ENCODE data around the gene DNTT.

DNTT gene

GRCh38 chr10:96345222-96345621 lies 41.0 kb downstream of the DNTT start:
- DNase-seq (ENCODE audit: low read depth): no peak

GRCh38 chr10:96346295-96346694 lies 42.1 kb downstream of the DNTT start:
- no peak for DNase-seq (ENCODE audit: low read depth)

GRCh38 chr10:96352027-96352426 lies 47.8 kb downstream of the DNTT start:
- DNase-seq (ENCODE audit: low read depth): no peak

- no peak for DNase-seq (ENCODE audit: low read depth)
Observed at GRCh38 chr10:96352582-96352981, 48.3 kb downstream of the DNTT start.

- DNase-seq (ENCODE audit: low read depth): no peak
Observed at GRCh38 chr10:96357038-96357620, 52.9 kb downstream of the DNTT start.

GRCh38 chr10:96358851-96359540 lies 54.8 kb downstream of the DNTT start, which contains the start of gene OPALIN:
OPALIN (minus strand) TSS chr10:96359002; CDS start chr10:96358896, 106 bp downstream.
- no peak for DNase-seq (ENCODE audit: low read depth)

GRCh38 chr10:96359616-96360015 lies 55.4 kb downstream of the DNTT start:
- no peak for DNase-seq (ENCODE audit: low read depth)

GRCh38 chr10:96360331-96360730 lies 56.1 kb downstream of the DNTT start:
- no peak for DNase-seq (ENCODE audit: low read depth)

GRCh38 chr10:96360766-96361165 lies 56.5 kb downstream of the DNTT start:
- DNase-seq (ENCODE audit: low read depth): no peak

- no peak for DNase-seq (ENCODE audit: low read depth)
Observed at GRCh38 chr10:96365571-96365970, 61.3 kb downstream of the DNTT start.

GRCh38 chr10:96366508-96366907 lies 62.3 kb downstream of the DNTT start:
- DNase-seq (ENCODE audit: low read depth): no peak

GRCh38 chr10:96367470-96367869 lies 63.2 kb downstream of the DNTT start:
- no peak for DNase-seq (ENCODE audit: low read depth)

- DNase-seq (ENCODE audit: low read depth): no peak
Observed at GRCh38 chr10:96368971-96369370, 64.7 kb downstream of the DNTT start.

GRCh38 chr10:96369890-96370583 lies 65.8 kb downstream of the DNTT start:
- DNase-seq (ENCODE audit: low read depth): no peak

- DNase-seq (ENCODE audit: low read depth): no peak
Observed at GRCh38 chr10:96370584-96371157, 66.4 kb downstream of the DNTT start.

- no peak for DNase-seq (ENCODE audit: low read depth)
Observed at GRCh38 chr10:96371356-96371755, 67.1 kb downstream of the DNTT start.

GRCh38 chr10:96374004-96374403 lies 69.8 kb downstream of the DNTT start:
- DNase-seq (ENCODE audit: low read depth): no peak

- DNase-seq (ENCODE audit: low read depth): no peak
Observed at GRCh38 chr10:96374639-96374984, 70.4 kb downstream of the DNTT start.

GRCh38 chr10:96374985-96375830 lies 71.0 kb downstream of the DNTT start:
- DNase-seq (ENCODE audit: low read depth): peak; percentile 42

- no peak for DNase-seq (ENCODE audit: low read depth)
Observed at GRCh38 chr10:96376483-96376882, 72.2 kb downstream of the DNTT start.

GRCh38 chr10:96377816-96378294 lies 73.6 kb downstream of the DNTT start:
- DNase-seq (ENCODE audit: low read depth): no peak

GRCh38 chr10:96378741-96379140 lies 74.5 kb downstream of the DNTT start:
- DNase-seq (ENCODE audit: low read depth): no peak

Data from activated T-helper 9 cell treated with anti-CD3 and anti-CD28 coated beads, Interleukin-2, amount 50 U/mL, for 16 hours (primary cell).